Esophagus squamous epithelium (tissue), 5 donors: ENCODE results near the gene NRCAM. TPM values are rescaled to one million over a fixed set of nuclear protein-coding genes. Genes with fewer than 3 reads are reported as not detected.

Experiments
- DNase-seq: peaks from one replicate; lab custom pipeline; 2025; lab: John Stamatoyannopoulos, UW
- H3K27ac ChIP-seq, 4 donors: fragments of 200-600 bp; sonication (generic); one replicate each; pipeline ENCODE4 v1.5.1; 2016 to 2019; ENCODE audit warnings: mild to moderate bottlenecking in 1 of 4
- H3K27me3 ChIP-seq, 4 donors: fragments of 200-600 bp; sonication (generic); 1 replicate in 3 of 4; 2 replicates in 1 of 4; pipeline versions ENCODE4 v1.5.1 to v1.6.0; 2017 to 2021; ENCODE audit warnings: antibody characterized with exemption in 1 of 4
- H3K36me3 ChIP-seq, 3 donors: fragments of 200-600 bp; sonication (generic); one replicate each; pipeline ENCODE4 v1.5.1; 2016 to 2019
- H3K4me1 ChIP-seq, 3 donors: fragments of 200-600 bp; sonication (generic); one replicate each; pipeline ENCODE4 v1.5.1; 2017 to 2019
- H3K4me3 ChIP-seq, 4 donors: fragments of 200-600 bp; sonication (generic); 1 replicate in 3 of 4; 2 replicates in 1 of 4; pipeline ENCODE4 v1.5.1; 2016 to 2019; ENCODE audit warnings: mild to moderate bottlenecking in 2 of 4, moderate library complexity in 1 of 4
- H3K9me3 ChIP-seq, 3 donors: fragments of 200-600 bp; sonication (generic); one replicate each; pipeline ENCODE4 v1.5.1; 2016 to 2019
- CTCF ChIP-seq, 6 experiments: fragments of 450-650 bp in 4 of 6; fragments of 200-600 bp in 2 of 6; sonication (generic) in 2 of 6; IDR thresholded peaks; one replicate each; pipeline ENCODE4 v1.5.1; 2016 to 2019; ENCODE audit warnings: antibody characterized with exemption in 6 of 6, mild to moderate bottlenecking in 4 of 6, moderate library complexity in 4 of 6
- POLR2A ChIP-seq, 4 donors: fragments of 450-650 bp; IDR thresholded peaks; one replicate each; pipeline ENCODE4 v1.6.1; 2017; ENCODE audit warnings: antibody characterized with exemption in 4 of 4, mild to moderate bottlenecking in 4 of 4, moderate library complexity in 3 of 4
- WGBS, 2 donors: methylation state at CpG; one replicate each; pipeline ENCODE4 v1.1.5; 2018; 5-methylcytosine and 5-hydroxymethylcytosine counted together
- intact Hi-C: fragments of 100-400 bp; cut with DNase I; formaldehyde crosslinking; loops from one replicate; pipeline ENCODE4 v1.15.0; 2022
- total RNA-seq, 4 donors: library from RNA; depleted of rRNA; stranded (reverse); fragments of >200 nt; gene quantifications; one replicate each; pipeline ENCODE4 v1.1.0, GENCODE V29; 2016
- donor health status: DM: yes; HTN: yes; CAD: no.

NRCAM gene
- total RNA-seq, 4 donors from 2014 or later = 1.5 to 9.8 (median 6.3) TPM; not detected in 1

- H3K27ac ChIP-seq = no peak overlapping the region
- DNase-seq = no peak
- peaks cover 0 to 78% (median 5%) of the 10 kb centered on the region in 3 donors for H3K36me3 ChIP-seq
- H3K4me3 ChIP-seq = no peak overlapping the region
- TF ChIP-seq POLR2A (IDR thresholded peaks at IDR 0.05) (no peak), CTCF (IDR thresholded peaks at IDR 0.05) (peak; percentile 67 to 85 (median 80))
- intact Hi-C loops = loop anchor here (10.0 kb wide), 1 partner anchor 312 kb away; no protein-coding TSS in a partner anchor
- 88 to 94% methylated on average over 3 of the region's 3 CpGs for WGBS, 2 donors
- H3K9me3 ChIP-seq = no peaks in the 10 kb centered on the region
- H3K4me1 ChIP-seq = no peaks in the 10 kb centered on the region
- H3K27me3 ChIP-seq = no peaks in the 10 kb centered on the region
Measured at GRCh38 chr7:108497082-108497725, 41.0 kb upstream of the NRCAM start.

GRCh38 chr7:108492742-108493141 is 36.5 kb upstream of the NRCAM start:
- Histone ChIP-seq H3K27me3 (no peaks in the 10 kb centered on the region), H3K4me3 (no peak overlapping the region), H3K27ac (no peak overlapping the region), H3K9me3 (no peaks in the 10 kb centered on the region), H3K36me3 (peaks cover 0 to 76% (median 0%) of the 10 kb centered on the region in 3 donors), H3K4me1 (no peaks in the 10 kb centered on the region)
- TF ChIP-seq POLR2A (IDR thresholded peaks at IDR 0.05) = no peak
- TF ChIP-seq CTCF (IDR thresholded peaks at IDR 0.05) = no peak
- intact Hi-C loops = loop anchor here (10.0 kb wide), 1 partner anchor 308 kb away; no protein-coding TSS in a partner anchor
- DNase-seq = no peak
- WGBS, 2 donors = 82 to 98% methylated on average over 4 of the region's 4 CpGs

- no peak for TF ChIP-seq CTCF (IDR thresholded peaks at IDR 0.05)
- TF ChIP-seq POLR2A (IDR thresholded peaks at IDR 0.05) = no peak
- intact Hi-C loops = no loop called here
- Histone ChIP-seq H3K4me1 (no peaks in the 10 kb centered on the region), H3K27ac (no peak overlapping the region), H3K9me3 (no peaks in the 10 kb centered on the region), H3K36me3 (peaks cover 0 to 58% (median 4%) of the 10 kb centered on the region in 3 donors), H3K27me3 (no peaks in the 10 kb centered on the region), H3K4me3 (no peak overlapping the region)
- no peak for DNase-seq
- WGBS, 2 donors = 76 to 84% methylated on average over 4 of the region's 4 CpGs
Measured at GRCh38 chr7:108488768-108489538, 32.7 kb upstream of the NRCAM start.

- TF ChIP-seq CTCF (IDR thresholded peaks at IDR 0.05) = no peak
- TF ChIP-seq POLR2A (IDR thresholded peaks at IDR 0.05) = no peak
- intact Hi-C loops = no loop called here
- no peaks in the 10 kb centered on the region for H3K27me3 ChIP-seq
- H3K9me3 ChIP-seq = no peaks in the 10 kb centered on the region
- DNase-seq = no peak
- H3K27ac ChIP-seq = no peak overlapping the region
- no peaks in the 10 kb centered on the region for H3K4me1 ChIP-seq
- peaks cover 0 to 61% (median 4%) of the 10 kb centered on the region in 3 donors for H3K36me3 ChIP-seq
- H3K4me3 ChIP-seq = no peak overlapping the region
Measured at GRCh38 chr7:108487646-108488045, 31.4 kb upstream of the NRCAM start.
